ENCODE data around the gene IL7R.

Gene IL7R

DNA sequence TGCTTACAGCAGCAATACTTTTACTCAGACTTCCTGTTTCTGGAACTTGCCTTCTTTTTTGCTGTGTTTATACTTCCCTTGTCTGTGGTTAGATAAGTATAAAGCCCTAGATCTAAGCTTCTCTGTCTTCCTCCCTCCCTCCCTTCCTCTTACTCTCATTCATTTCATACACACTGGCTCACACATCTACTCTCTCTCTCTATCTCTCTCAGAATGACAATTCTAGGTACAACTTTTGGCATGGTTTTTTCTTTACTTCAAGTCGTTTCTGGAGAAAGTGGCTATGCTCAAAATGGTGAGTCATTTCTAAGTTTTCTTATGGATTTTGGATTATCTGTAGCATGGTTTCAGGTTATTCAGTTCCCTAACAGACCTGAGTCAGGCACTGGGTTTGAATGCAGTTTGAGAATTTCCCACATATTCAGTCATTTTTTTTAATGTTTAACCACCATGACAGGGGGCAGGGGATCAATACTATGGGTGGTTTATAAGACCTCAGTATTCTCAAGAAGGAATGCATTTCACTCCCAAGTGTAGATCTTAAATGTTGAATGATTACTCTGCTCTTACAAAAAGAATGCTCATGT, at the start of gene IL7R:
TSS of gene IL7R (plus strand) at position 127 of the 587 bp plus-strand sequence. CDS start at position 214, 87 bp downstream.
- no peak for DNase-seq (ENCODE audit: low spot score)
- no peak for TF ChIP-seq CTCF (IDR thresholded peaks at IDR 0.05; ENCODE audit: extremely low read depth, insufficient read depth, missing control alignments)
- in situ Hi-C loops (cut with MboI; ENCODE audit: low pct_unique_long_range_greater_than_20kb, low sequenced_read_pairs, unreplicated experiment), result no loop called here

GRCh38 chr5:35810601-35811000, 46.1 kb upstream of the IL7R start:
- no peak for TF ChIP-seq CTCF (IDR thresholded peaks at IDR 0.05; ENCODE audit: extremely low read depth, insufficient read depth, missing control alignments)
- in situ Hi-C loops (cut with MboI; ENCODE audit: low pct_unique_long_range_greater_than_20kb, low sequenced_read_pairs, unreplicated experiment), result no loop called here
- DNase-seq (ENCODE audit: low spot score), result no peak

DNA sequence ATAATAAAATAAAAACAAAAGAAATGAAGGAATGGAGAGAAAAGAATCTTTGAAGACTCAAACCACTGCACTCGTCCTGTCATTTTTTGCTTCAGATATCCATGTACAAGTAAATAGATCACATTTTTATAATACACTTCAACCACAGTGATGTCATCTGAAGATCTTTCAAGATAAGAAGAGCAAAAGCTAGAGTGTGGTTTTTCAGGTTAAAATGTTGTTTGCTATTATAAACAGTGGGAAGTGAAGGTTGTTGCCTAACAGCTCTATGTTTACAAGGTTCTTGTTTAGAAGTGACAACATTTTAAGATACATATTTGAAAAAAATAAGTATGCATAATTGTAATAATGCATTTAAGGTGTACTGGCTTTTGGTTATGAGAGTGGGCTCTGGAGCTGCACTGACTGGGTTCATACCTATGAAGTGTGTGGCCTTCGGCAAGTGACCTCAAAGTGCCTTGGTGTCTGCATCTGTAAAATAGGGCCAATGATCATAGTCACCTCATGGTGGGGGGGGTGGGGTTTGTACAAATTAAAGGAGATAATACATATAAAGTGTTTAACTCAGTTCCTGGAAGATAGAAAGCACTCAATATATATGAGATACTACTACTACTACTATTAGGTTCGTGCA, 45.5 kb upstream of the IL7R start:
- in situ Hi-C loops (cut with MboI; ENCODE audit: low pct_unique_long_range_greater_than_20kb, low sequenced_read_pairs, unreplicated experiment), result no loop called here
- no peak for TF ChIP-seq CTCF (IDR thresholded peaks at IDR 0.05; ENCODE audit: extremely low read depth, insufficient read depth, missing control alignments)

GRCh38 chr5:35813521-35813920, 43.2 kb upstream of the IL7R start:
- DNase-seq (ENCODE audit: low spot score), result no peak
- TF ChIP-seq CTCF (IDR thresholded peaks at IDR 0.05; ENCODE audit: extremely low read depth, insufficient read depth, missing control alignments), result no peak
- in situ Hi-C loops (cut with MboI; ENCODE audit: low pct_unique_long_range_greater_than_20kb, low sequenced_read_pairs, unreplicated experiment), result no loop called here

More for the DNA sequence above, 45.5 kb upstream of the IL7R start:
- DNase-seq (ENCODE audit: low spot score), result no peak

GRCh38 chr5:35815089-35815936, 41.4 kb upstream of the IL7R start:
- peak; percentile 56 for TF ChIP-seq CTCF (IDR thresholded peaks at IDR 0.05; ENCODE audit: extremely low read depth, insufficient read depth, missing control alignments)
- in situ Hi-C loops (cut with MboI; ENCODE audit: low pct_unique_long_range_greater_than_20kb, low sequenced_read_pairs, unreplicated experiment), result no loop called here
- no peak for DNase-seq (ENCODE audit: low spot score)

GRCh38 chr5:35816881-35817521, 39.7 kb upstream of the IL7R start:
- in situ Hi-C loops (cut with MboI; ENCODE audit: low pct_unique_long_range_greater_than_20kb, low sequenced_read_pairs, unreplicated experiment), result no loop called here
- DNase-seq (ENCODE audit: low spot score), result no peak
- no peak for TF ChIP-seq CTCF (IDR thresholded peaks at IDR 0.05; ENCODE audit: extremely low read depth, insufficient read depth, missing control alignments)
